GM21423 (cell line): Measurements from ENCODE around the gene SMIM1.

Experiments
- ATAC-seq: cut with Tn5 transposase; IDR thresholded peaks from one replicate; pipeline ENCODE4 v1.9.1; 2021; ENCODE audit warnings: mild to moderate bottlenecking, moderate library complexity; ENCODE audit not compliant: unreplicated experiment

The SMIM1 gene

GRCh38 chr1:3775490-3776230, 3.1 kb downstream of the SMIM1 start:
- ATAC-seq: no peak

- no peak for ATAC-seq
Observed at GRCh38 chr1:3776231-3776961, 3.8 kb downstream of the SMIM1 start.

GRCh38 chr1:3777078-3777547, 4.6 kb downstream of the SMIM1 start:
- no peak for ATAC-seq

GRCh38 chr1:3777647-3778589, 5.4 kb downstream of the SMIM1 start:
- no peak for ATAC-seq

- ATAC-seq: no peak
Observed at GRCh38 chr1:3778590-3779264, 6.2 kb downstream of the SMIM1 start.

- no peak for ATAC-seq
Observed at GRCh38 chr1:3779265-3779911, 6.8 kb downstream of the SMIM1 start.

- no peak for ATAC-seq
Observed at GRCh38 chr1:3779912-3780416, 7.4 kb downstream of the SMIM1 start.

GRCh38 chr1:3780901-3781300, 8.4 kb downstream of the SMIM1 start:
- no peak for ATAC-seq

GRCh38 chr1:3783651-3784474, 11.3 kb downstream of the SMIM1 start:
- no peak for ATAC-seq

- ATAC-seq: no peak
Observed at GRCh38 chr1:3785045-3785444, 12.5 kb downstream of the SMIM1 start.

GRCh38 chr1:3785456-3786157, 13.1 kb downstream of the SMIM1 start:
- ATAC-seq: no peak

GRCh38 chr1:3786468-3787348, 14.2 kb downstream of the SMIM1 start:
- ATAC-seq: no peak

GRCh38 chr1:3787349-3787715, 14.8 kb downstream of the SMIM1 start:
- ATAC-seq: no peak

- ATAC-seq: no peak
Observed at GRCh38 chr1:3787745-3788605, 15.4 kb downstream of the SMIM1 start.

GRCh38 chr1:3788756-3789420, 16.3 kb downstream of the SMIM1 start:
- ATAC-seq: no peak
